GM23338 (cell line): ENCODE results near the gene PPFIBP1. TPM values are rescaled to one million over a fixed set of nuclear protein-coding genes. Genes with fewer than 3 reads are reported as not detected.

Experiments
- ATAC-seq: fragments of 200-7000 bp; cut with Tn5 transposase; 3 replicates; pipeline ENCODE4 v1.9.1; 2020
- DNase-seq: peaks from one replicate; pipeline ENCODE4 v3.0.0-alpha.2; 2015; ENCODE audit warnings: low spot score
- H2AFZ ChIP-seq: fragments of 200-600 bp; sonication (generic); 2 replicates; pipeline ENCODE4 v1.8.0; 2016; ENCODE audit warnings: antibody characterized with exemption, mild to moderate bottlenecking, moderate library complexity
- H3F3A ChIP-seq: fragments of 200-600 bp; sonication (generic); replicated peaks from 2 replicates; pipeline ENCODE4 v1.8.0; 2017; ENCODE audit warnings: antibody characterized with exemption, mixed run types, low read depth
- H3K27ac ChIP-seq: fragments of 200-600 bp; sonication (generic); 2 replicates; pipeline ENCODE4 v1.6.1; 2016; ENCODE audit warnings: low read depth
- H3K27me3 ChIP-seq: fragments of 200-600 bp; sonication (generic); 2 replicates; pipeline ENCODE4 v1.8.0; 2016; ENCODE audit warnings: mild to moderate bottlenecking, mixed run types, moderate library complexity; ENCODE audit not compliant: insufficient read depth
- H3K36me3 ChIP-seq: fragments of 200-600 bp; sonication (generic); 2 replicates; pipeline ENCODE4 v1.8.0; 2016; ENCODE audit warnings: mild to moderate bottlenecking; ENCODE audit not compliant: insufficient read depth
- H3K4me1 ChIP-seq: fragments of 200-600 bp; sonication (generic); 2 replicates; pipeline ENCODE4 v1.8.0; 2016; ENCODE audit warnings: mild to moderate bottlenecking, moderate library complexity; ENCODE audit not compliant: insufficient read depth
- H3K4me2 ChIP-seq: fragments of 200-600 bp; sonication (generic); 2 replicates; pipeline ENCODE4 v1.7.1; 2017; ENCODE audit warnings: mixed run types
- H3K4me3 ChIP-seq: fragments of 200-600 bp; sonication (generic); 2 replicates; pipeline ENCODE4 v1.6.1; 2016; ENCODE audit warnings: mixed run types
- H3K79me2 ChIP-seq: fragments of 200-600 bp; sonication (generic); replicated peaks from 2 replicates; pipeline ENCODE4 v1.8.0; 2017; ENCODE audit warnings: mild to moderate bottlenecking; ENCODE audit not compliant: insufficient read depth
- H3K9me2 ChIP-seq: fragments of 200-600 bp; sonication (generic); 2 replicates; pipeline ENCODE4 v1.8.0; 2017; ENCODE audit not compliant: insufficient read depth
- H4K20me1 ChIP-seq: fragments of 200-600 bp; sonication (generic); replicated peaks from 2 replicates; pipeline ENCODE4 v1.8.0; 2017; ENCODE audit warnings: mild to moderate bottlenecking; ENCODE audit not compliant: insufficient read depth
- H3K27ac Mint-ChIP-seq: 2 replicates; pipeline ENCODE4 v1.8.0; 2020; ENCODE audit warnings: inconsistent platforms, mild to moderate bottlenecking, moderate library complexity, mixed read lengths
- H3K27me3 Mint-ChIP-seq: 3 replicates; pipeline ENCODE4 v1.8.0; 2022; ENCODE audit warnings: low read depth, mild to moderate bottlenecking, moderate library complexity, mixed read lengths, inconsistent platforms; ENCODE audit not compliant: insufficient read depth, poor library complexity
- H3K36me3 Mint-ChIP-seq: 3 replicates; pipeline ENCODE4 v1.8.0; 2021; ENCODE audit warnings: low read depth, mild to moderate bottlenecking, inconsistent platforms, moderate library complexity, mixed read lengths
- H3K4me1 Mint-ChIP-seq: 3 replicates; pipeline ENCODE4 v1.8.0; 2020; ENCODE audit warnings: mild to moderate bottlenecking, inconsistent platforms, mixed read lengths
- H3K4me3 Mint-ChIP-seq: 3 replicates; pipeline ENCODE4 v1.8.0; 2021; ENCODE audit warnings: moderate library complexity, mild to moderate bottlenecking, inconsistent platforms, mixed read lengths
- H3K9me3 Mint-ChIP-seq: 3 replicates; pipeline ENCODE4 v1.8.0; 2020; ENCODE audit warnings: moderate library complexity, mild to moderate bottlenecking, inconsistent platforms, mixed read lengths
- CREB1 ChIP-seq: fragments of 250-450 bp; sonication (Bioruptor Pico); IDR thresholded peaks from 2 replicates; pipeline ENCODE4 v1.5.0; 2020; ENCODE audit warnings: low read depth, mild to moderate bottlenecking, moderate library complexity
- CTCF ChIP-seq, 2 experiments: fragments of 200-600 bp in 1 of 2; sonication (generic) in 1 of 2; conservative IDR thresholded peaks; 2 replicates each; pipeline versions ENCODE4 v1.5.1 to v1.6.1; 2016 to 2017; ENCODE audit warnings: antibody characterized with exemption in 2 of 2, low read depth in 2 of 2, mild to moderate bottlenecking in 2 of 2, moderate library complexity in 1 of 2
- ETS1 ChIP-seq: IDR thresholded peaks from 2 replicates; pipeline ENCODE4 v1.6.1; 2016; ENCODE audit warnings: antibody characterized with exemption
- EZH2 ChIP-seq: fragments of 200-600 bp; sonication (generic); IDR thresholded peaks from one replicate; pipeline ENCODE4 v1.8.0; 2017; ENCODE audit warnings: antibody characterized with exemption, mild to moderate bottlenecking, low read depth; ENCODE audit not compliant: unreplicated experiment
- EZH2phosphoT487 ChIP-seq: fragments of 200-600 bp; sonication (generic); IDR thresholded peaks from one replicate; pipeline ENCODE4 v1.8.1; 2018; ENCODE audit warnings: antibody characterized with exemption; ENCODE audit not compliant: unreplicated experiment
- JUNB ChIP-seq: IDR thresholded peaks from one replicate; pipeline ENCODE4 v1.6.1; 2016; ENCODE audit warnings: antibody characterized with exemption; ENCODE audit not compliant: unreplicated experiment
- NANOG ChIP-seq: IDR thresholded peaks from 2 replicates; pipeline ENCODE4 v1.6.1; 2016; ENCODE audit warnings: antibody characterized with exemption, borderline replicate concordance
- POLR2AphosphoS5 ChIP-seq: IDR thresholded peaks from 2 replicates; pipeline ENCODE4 v1.6.1; 2016; ENCODE audit warnings: antibody characterized with exemption, low read depth
- REST ChIP-seq: IDR thresholded peaks from one replicate; pipeline ENCODE4 v1.6.1; 2018; ENCODE audit warnings: antibody characterized with exemption; ENCODE audit not compliant: unreplicated experiment
- ZNF331 ChIP-seq: fragments of 250-450 bp; sonication (Bioruptor Pico); IDR thresholded peaks from 2 replicates; pipeline ENCODE4 v1.5.0; 2020; ENCODE audit warnings: low read depth, mild to moderate bottlenecking, moderate library complexity
- polyA plus RNA-seq: library from polyadenylated mRNA; unstranded; fragments of >200 nt; fragmentation: Nextera tagmentation; extraction: Ambion mirVana; gene quantifications from 2 replicates; pipeline ENCODE4 v1.2.1, GENCODE V29; 2016
- total RNA-seq: library from RNA; depleted of rRNA; stranded (reverse); fragments of >200 nt; shearing (Covaris generic); gene quantifications from 2 replicates; pipeline ENCODE4 v1.2.3, GENCODE V29; 2014

PPFIBP1 gene
- total and polyA plus RNA-seq, 2 experiments from 2014 or later: 33.2 to 41.9 TPM

GRCh38 chr12:27551172-27551840, 27.3 kb downstream of the PPFIBP1 start:
- H3K4me2 ChIP-seq: no peak overlapping the region

GRCh38 chr12:27552235-27552634, 28.2 kb downstream of the PPFIBP1 start:
- H3K79me2 ChIP-seq: peaks cover 46% of the 10 kb centered on the region
- no peak overlapping the region for H3K27ac ChIP-seq
- ATAC-seq (no peak), DNase-seq (no peak)
- no peaks in the 10 kb centered on the region for H3K9me2 ChIP-seq
- Mint-ChIP-seq H3K4me3 (no peak overlapping the region), H3K27ac (no peak overlapping the region), H3K4me1 (peaks cover 55% of the 10 kb centered on the region), H3K9me3 (no peaks in the 10 kb centered on the region), H3K36me3 (no peaks in the 10 kb centered on the region), H3K27me3 (peaks cover 3% of the 10 kb centered on the region)
- no peak overlapping the region for H2AFZ ChIP-seq
- H3F3A ChIP-seq: no peaks in the 10 kb centered on the region
- H3K36me3 ChIP-seq: no peaks in the 10 kb centered on the region
- H3K27me3 ChIP-seq: no peaks in the 10 kb centered on the region
- peaks cover 17% of the 10 kb centered on the region for H4K20me1 ChIP-seq
- no peak overlapping the region for H3K4me2 ChIP-seq
- H3K4me1 ChIP-seq: peaks cover 20% of the 10 kb centered on the region
- no peak overlapping the region for H3K4me3 ChIP-seq
- TF ChIP-seq POLR2AphosphoS5 (no peak), EZH2 (no peak), REST (no peak), NANOG (no peak), EZH2phosphoT487 (no peak), CREB1 (no peak), JUNB (no peak), ZNF331 (CRISPR knock-in tag) (no peak), ETS1 (no peak), CTCF (conservative IDR thresholded peaks at IDR 0.05; ENCODE audit: low read depth in 2 of 2) (no peak)

More at GRCh38 chr12:27551172-27551840, 27.3 kb downstream of the PPFIBP1 start:
- H2AFZ ChIP-seq: no peak overlapping the region
- Mint-ChIP-seq H3K9me3 (no peaks in the 10 kb centered on the region), H3K4me1 (peaks cover 52% of the 10 kb centered on the region), H3K4me3 (no peak overlapping the region), H3K36me3 (no peaks in the 10 kb centered on the region), H3K27ac (no peak overlapping the region), H3K27me3 (peaks cover 3% of the 10 kb centered on the region)
- H3K36me3 ChIP-seq: no peaks in the 10 kb centered on the region
- peaks cover 20% of the 10 kb centered on the region for H3K4me1 ChIP-seq
- no peak for DNase-seq
- H3K4me3 ChIP-seq: no peak overlapping the region
- H3F3A ChIP-seq: no peaks in the 10 kb centered on the region
- peaks cover 38% of the 10 kb centered on the region for H3K79me2 ChIP-seq
- no peak for ATAC-seq
- no peaks in the 10 kb centered on the region for H3K9me2 ChIP-seq
- H3K27me3 ChIP-seq: no peaks in the 10 kb centered on the region
- no peak for TF ChIP-seq EZH2phosphoT487
- no peak for TF ChIP-seq CREB1
- no peak for TF ChIP-seq JUNB
- peaks cover 17% of the 10 kb centered on the region for H4K20me1 ChIP-seq
- H3K27ac ChIP-seq: no peak overlapping the region
